ENCODE data around the gene GALNT5. TPM values are rescaled to one million over a fixed set of nuclear protein-coding genes. Genes with fewer than 3 reads are reported as not detected.
"Not testable (repeated sequence)": the region's sequence is repeated elsewhere in the genome, so short reads cannot be mapped to it uniquely, and the experiment has no call there.

GALNT5 gene
- total RNA-seq, 4 donors from 2014 or later: 6.7 to 11.2 (median 8.6) TPM

DNA sequence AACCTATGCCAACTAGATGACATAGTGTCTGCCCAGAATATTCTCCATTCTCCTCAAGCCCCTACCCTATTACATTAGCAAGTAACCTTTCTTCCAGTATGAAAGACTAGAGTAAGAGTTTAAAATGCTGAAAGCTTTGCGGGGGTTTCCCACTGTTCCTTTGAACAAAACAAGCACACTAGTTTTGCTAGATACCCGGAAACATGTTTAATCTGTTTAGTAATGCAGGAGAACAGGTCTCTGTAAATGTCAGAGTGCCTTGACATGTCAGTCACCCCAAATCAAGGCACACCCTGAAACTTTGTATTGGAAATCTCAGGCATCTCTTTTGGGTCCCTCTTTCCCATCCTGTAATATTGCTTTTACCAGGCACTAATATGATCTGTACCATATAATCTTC, 11.6 kb downstream of the GALNT5 start:
- WGBS, 2 donors: 42 to 57% methylated on average over 2 of the region's 2 CpGs
- TF ChIP-seq POLR2A (IDR thresholded peaks at IDR 0.05): no peak
- TF ChIP-seq, protein P1, sequence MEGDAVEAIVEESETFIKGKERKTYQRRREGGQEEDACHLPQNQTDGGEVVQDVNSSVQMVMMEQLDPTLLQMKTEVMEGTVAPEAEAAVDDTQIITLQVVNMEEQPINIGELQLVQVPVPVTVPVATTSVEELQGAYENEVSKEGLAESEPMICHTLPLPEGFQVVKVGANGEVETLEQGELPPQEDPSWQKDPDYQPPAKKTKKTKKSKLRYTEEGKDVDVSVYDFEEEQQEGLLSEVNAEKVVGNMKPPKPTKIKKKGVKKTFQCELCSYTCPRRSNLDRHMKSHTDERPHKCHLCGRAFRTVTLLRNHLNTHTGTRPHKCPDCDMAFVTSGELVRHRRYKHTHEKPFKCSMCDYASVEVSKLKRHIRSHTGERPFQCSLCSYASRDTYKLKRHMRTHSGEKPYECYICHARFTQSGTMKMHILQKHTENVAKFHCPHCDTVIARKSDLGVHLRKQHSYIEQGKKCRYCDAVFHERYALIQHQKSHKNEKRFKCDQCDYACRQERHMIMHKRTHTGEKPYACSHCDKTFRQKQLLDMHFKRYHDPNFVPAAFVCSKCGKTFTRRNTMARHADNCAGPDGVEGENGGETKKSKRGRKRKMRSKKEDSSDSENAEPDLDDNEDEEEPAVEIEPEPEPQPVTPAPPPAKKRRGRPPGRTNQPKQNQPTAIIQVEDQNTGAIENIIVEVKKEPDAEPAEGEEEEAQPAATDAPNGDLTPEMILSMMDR (IDR thresholded peaks at IDR 0.05): no peak
- peaks cover 0 to 31% (median 0%) of the 10 kb centered on the region in 3 donors for H3K4me1 ChIP-seq
- DNase-seq: no peak
- H3K36me3 ChIP-seq: no peaks in the 10 kb centered on the region
- intact Hi-C loops (cut with DNase I): no loop called here
- peak overlapping the region in 3 of 4 donors; percentile 39 to 58 (median 45) for H3K27ac ChIP-seq
- H3K9me3 ChIP-seq: no peaks in the 10 kb centered on the region
- H3K4me3 ChIP-seq: no peak overlapping the region
- no peaks in the 10 kb centered on the region for H3K27me3 ChIP-seq

GRCh38 chr2:157269922-157270321, 12.4 kb downstream of the GALNT5 start:
- peak overlapping the region in 1 of 4 donors; percentile 58 for H3K27ac ChIP-seq
- peaks cover 0 to 25% (median 0%) of the 10 kb centered on the region in 3 donors for H3K4me1 ChIP-seq
- WGBS, 2 donors: 69 to 77% methylated on average over 2 of the region's 2 CpGs
- no peak for TF ChIP-seq POLR2A (IDR thresholded peaks at IDR 0.05)
- TF ChIP-seq, protein P1 (IDR thresholded peaks at IDR 0.05): no peak
- H3K27me3 ChIP-seq: no peaks in the 10 kb centered on the region
- H3K36me3 ChIP-seq: no peaks in the 10 kb centered on the region
- H3K9me3 ChIP-seq: no peaks in the 10 kb centered on the region
- intact Hi-C loops (cut with DNase I): no loop called here
- no peak overlapping the region for H3K4me3 ChIP-seq
- no peak for DNase-seq

GRCh38 chr2:157271590-157272203, 14.2 kb downstream of the GALNT5 start:
- no peaks in the 10 kb centered on the region for H3K9me3 ChIP-seq
- H3K27ac ChIP-seq: no peak overlapping the region
- no peak for DNase-seq
- no peaks in the 10 kb centered on the region for H3K27me3 ChIP-seq
- no peak overlapping the region for H3K4me3 ChIP-seq
- TF ChIP-seq, protein P1 (IDR thresholded peaks at IDR 0.05): no peak
- no peak for TF ChIP-seq POLR2A (IDR thresholded peaks at IDR 0.05)
- 81 to 94% methylated on average over 1 of the region's 1 CpG for WGBS, 2 donors
- H3K4me1 ChIP-seq: peaks cover 0 to 25% (median 0%) of the 10 kb centered on the region in 3 donors
- H3K36me3 ChIP-seq: no peaks in the 10 kb centered on the region
- intact Hi-C loops (cut with DNase I): no loop called here

- H3K36me3 ChIP-seq; H3K9me3 ChIP-seq; intact Hi-C loops (cut with DNase I); DNase-seq; H3K4me1 ChIP-seq; H3K4me3 ChIP-seq; H3K27me3 ChIP-seq: not testable (repeated sequence)
- H3K27ac ChIP-seq: peak overlapping the region in 1 of 4 donors; percentile 38
- whole genome bisulfite sequencing, 2 donors: 63 to 74% methylated on average over 2 to 6 of the region's 7 CpGs
Observed at GRCh38 chr2:157279311-157279710, 21.8 kb downstream of the GALNT5 start.

DNA sequence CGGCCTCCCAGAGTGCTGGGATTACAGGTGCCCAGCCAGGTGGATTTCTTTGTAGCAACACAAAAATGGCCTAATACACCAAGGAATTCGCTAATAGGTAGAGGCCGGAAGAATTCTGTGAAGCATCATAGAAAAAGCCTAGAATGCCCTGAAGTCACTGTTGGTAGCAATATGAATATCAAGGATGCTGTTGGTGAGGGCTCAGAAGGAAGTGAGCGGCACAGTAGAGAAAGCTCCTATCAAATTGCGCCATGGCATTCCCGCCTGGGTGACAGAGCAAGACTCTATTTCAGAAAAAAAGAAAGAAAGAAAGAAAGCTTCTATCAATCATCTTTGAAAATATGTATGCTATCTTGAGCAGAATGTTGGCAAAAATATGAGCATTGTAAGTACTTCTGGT, 23.8 kb downstream of the GALNT5 start:
- no peak for DNase-seq
- H3K27me3 ChIP-seq: no peaks in the 10 kb centered on the region
- intact Hi-C loops (cut with DNase I): no loop called here

More for the DNA sequence above, 23.8 kb downstream of the GALNT5 start:
- Histone ChIP-seq H3K9me3 (no peaks in the 10 kb centered on the region), H3K36me3 (no peaks in the 10 kb centered on the region), H3K27ac (no peak overlapping the region), H3K4me1 (no peaks in the 10 kb centered on the region), H3K4me3 (no peak overlapping the region)
- TF ChIP-seq, protein P1 (IDR thresholded peaks at IDR 0.05): no peak
- TF ChIP-seq POLR2A (IDR thresholded peaks at IDR 0.05): no peak
- 86 to 97% methylated on average over 6 of the region's 6 CpGs for WGBS, 2 donors
